ENCODE measurements around the gene ZC3H4. TPM values are rescaled to one million over a fixed set of nuclear protein-coding genes. Genes with fewer than 3 reads are reported as not detected.

ZC3H4 gene
- total RNA-seq, 1 experiment from 2014 or later: 45.1 TPM

- TF ChIP-seq FOSL1 (IDR thresholded peaks at IDR 0.05; ENCODE audit: low read depth) (no peak), JUND (IDR thresholded peaks at IDR 0.05) (no peak), EZH2 (IDR thresholded peaks at IDR 0.05) (no peak), CEBPB (IDR thresholded peaks at IDR 0.05; ENCODE audit: low read depth) (no peak), ZFX (IDR thresholded peaks at IDR 0.05) (no peak), RAD21 (IDR thresholded peaks at IDR 0.05; ENCODE audit: low read depth) (no peak), CTCF (IDR thresholded peaks at IDR 0.05 in 2 of 3, conservative IDR thresholded peaks at IDR 0.05 in 1 of 3; ENCODE audit: borderline replicate concordance in 1 of 3, insufficient read depth in 1 of 3, low read depth in 2 of 3, low read length in 2 of 3) (no peak), POLR2AphosphoS5 (IDR thresholded peaks at IDR 0.05; ENCODE audit: low read depth, low read length) (no peak), YY1 (IDR thresholded peaks at IDR 0.05; ENCODE audit: extremely low read depth, insufficient replicate concordance, low read depth, low read length) (no peak)
- TF ChIP-seq, protein P1, sequence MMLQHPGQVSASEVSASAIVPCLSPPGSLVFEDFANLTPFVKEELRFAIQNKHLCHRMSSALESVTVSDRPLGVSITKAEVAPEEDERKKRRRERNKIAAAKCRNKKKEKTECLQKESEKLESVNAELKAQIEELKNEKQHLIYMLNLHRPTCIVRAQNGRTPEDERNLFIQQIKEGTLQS (IDR thresholded peaks at IDR 0.05): no peak
- TF ChIP-seq, protein P2, sequence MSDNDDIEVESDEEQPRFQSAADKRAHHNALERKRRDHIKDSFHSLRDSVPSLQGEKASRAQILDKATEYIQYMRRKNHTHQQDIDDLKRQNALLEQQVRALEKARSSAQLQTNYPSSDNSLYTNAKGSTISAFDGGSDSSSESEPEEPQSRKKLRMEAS (IDR thresholded peaks at IDR 0.05): no peak
Observed at GRCh38 chr19:47093254-47093653, 20.3 kb downstream of the ZC3H4 start (continued).

GRCh38 chr19:47089767-47090350 lies 23.7 kb downstream of the ZC3H4 start:
- H3K27ac ChIP-seq (ENCODE audit: low read depth, low read length): no peak overlapping the region
- no peaks in the 10 kb centered on the region for H3K27me3 ChIP-seq (ENCODE audit: insufficient read depth, low read length)
- H4K20me1 ChIP-seq (ENCODE audit: insufficient read depth): no peaks in the 10 kb centered on the region
- ATAC-seq: no peak
- H3K9me3 ChIP-seq (ENCODE audit: control insufficient read depth in 1 of 2, insufficient read depth in 1 of 2, low read depth in 1 of 2, low read length in 2 of 2): no peaks in the 10 kb centered on the region
- TF ChIP-seq REST (IDR thresholded peaks at IDR 0.05; ENCODE audit: low read depth) (no peak), CBX3 (IDR thresholded peaks at IDR 0.05; ENCODE audit: low read depth) (no peak), ZBTB33 (IDR thresholded peaks at IDR 0.05; ENCODE audit: extremely low read depth, insufficient replicate concordance, low read length) (no peak), EZH2 (IDR thresholded peaks at IDR 0.05) (no peak), ZFX (IDR thresholded peaks at IDR 0.05) (no peak)
- TF ChIP-seq, protein P2 (IDR thresholded peaks at IDR 0.05): no peak
- DNase-seq (ENCODE audit: low read depth, low spot score): no peak
- H3K4me2 ChIP-seq (ENCODE audit: low read length): no peak overlapping the region
- intact Hi-C loops (cut with micrococcal nuclease): no loop called here
- H2AFZ ChIP-seq (ENCODE audit: low read depth, low read length, poor library complexity, severe bottlenecking): no peak overlapping the region
- peaks cover 12% of the 10 kb centered on the region; the same call in 1 of the 2 replicates for H3K79me2 ChIP-seq (ENCODE audit: insufficient read depth, low read length)
- H3K36me3 ChIP-seq (ENCODE audit: control insufficient read depth in 1 of 2, insufficient read depth in 2 of 2, low read length in 2 of 2): peaks cover 16 to 24% of the 10 kb centered on the region in 2 experiments
- BruUV-seq (replicated peaks): no TSS peak
- ChIA-PET POLR2A (no interaction called here), CTCF (no interaction called here), RAD21 (ENCODE audit: low non-redundant PET in 1 of 2, low total read pairs in 2 of 2, uncharacterized antibody in 2 of 2, unreplicated experiment in 2 of 2) (no interaction called here)
- no peak overlapping the region for H3K4me3 ChIP-seq (replicated peaks in 1 of 2; ENCODE audit: low read depth in 1 of 2, low read length in 2 of 2)
- peaks cover 2 to 12% of the 10 kb centered on the region in 2 experiments for H3K4me1 ChIP-seq (ENCODE audit: control insufficient read depth in 1 of 2, insufficient read depth in 2 of 2, low read length in 2 of 2)
- H3K9ac ChIP-seq (ENCODE audit: low read length): no peak overlapping the region
- H3K9me2 ChIP-seq (ENCODE audit: insufficient read depth): no peaks in the 10 kb centered on the region
